Esophagus muscularis mucosa (tissue), 4 donors: ENCODE data around the gene NUDT16L1. TPM values are rescaled to one million over a fixed set of nuclear protein-coding genes. Genes with fewer than 3 reads are reported as not detected.
"Not testable (repeated sequence)": the region's sequence is repeated elsewhere in the genome, so short reads cannot be mapped to it uniquely, and the experiment has no call there.

ENCODE experiments used
- DNase-seq: peaks from one replicate; pipeline ENCODE4 v3.0.0-alpha.2; 2017; ENCODE audit errors: extremely low spot score
- H3K27ac ChIP-seq, 4 donors: fragments of 200-600 bp; sonication (generic); replicated peaks in 1 of 4; 1 replicate in 3 of 4; 2 replicates in 1 of 4; pipeline ENCODE4 v1.5.1; 2016 to 2019; ENCODE audit warnings: mild to moderate bottlenecking in 1 of 4
- H3K27me3 ChIP-seq, 4 donors: fragments of 200-600 bp; sonication (generic); one replicate each; pipeline versions ENCODE4 v1.5.1 to v1.6.0; 2016 to 2019
- H3K36me3 ChIP-seq, 4 donors: fragments of 200-600 bp; sonication (generic); one replicate each; pipeline ENCODE4 v1.5.1; 2016 to 2019
- H3K4me1 ChIP-seq, 4 donors: fragments of 200-600 bp; sonication (generic); one replicate each; pipeline ENCODE4 v1.5.1; 2016 to 2019
- H3K4me3 ChIP-seq, 4 donors: fragments of 200-600 bp; sonication (generic); 1 replicate in 2 of 4; 2 replicates in 2 of 4; pipeline ENCODE4 v1.5.1; 2016 to 2019; ENCODE audit warnings: mild to moderate bottlenecking in 4 of 4, moderate library complexity in 1 of 4
- H3K9me3 ChIP-seq, 4 donors: fragments of 200-600 bp; sonication (generic); 1 replicate in 3 of 4; 2 replicates in 1 of 4; pipeline ENCODE4 v1.5.1; 2016 to 2019
- CTCF ChIP-seq, 3 experiments: fragments of 200-600 bp in 2 of 3; fragments of 450-650 bp in 1 of 3; sonication (generic) in 2 of 3; IDR thresholded peaks; one replicate each; pipeline ENCODE4 v1.5.1; 2017 to 2019; ENCODE audit warnings: antibody characterized with exemption in 3 of 3, mild to moderate bottlenecking in 2 of 3, moderate library complexity in 1 of 3
- EP300 ChIP-seq: sonication (generic); formaldehyde crosslinking; IDR thresholded peaks from one replicate; pipeline ENCODE4 v1.6.1; 2017; ENCODE audit warnings: antibody characterized with exemption
- POLR2A ChIP-seq: fragments of 450-650 bp; IDR thresholded peaks from one replicate; pipeline ENCODE4 v1.6.1; 2017; ENCODE audit warnings: antibody characterized with exemption, moderate library complexity, mild to moderate bottlenecking, low read depth
- POLR2AphosphoS5 ChIP-seq, 2 donors: sonication (generic); formaldehyde crosslinking; IDR thresholded peaks; one replicate each; pipeline ENCODE4 v1.6.1; 2017; ENCODE audit warnings: antibody characterized with exemption in 2 of 2
- WGBS: methylation state at CpG from one replicate; pipeline ENCODE4 v1.1.5; 2018; 5-methylcytosine and 5-hydroxymethylcytosine counted together
- intact Hi-C: fragments of 100-400 bp; cut with DNase I; formaldehyde crosslinking; loops from one replicate; pipeline ENCODE4 v1.15.1; 2023
- total RNA-seq, 4 donors: library from RNA; depleted of rRNA; stranded (reverse); fragments of >200 nt; gene quantifications; one replicate each; pipeline versions ENCODE4 v1.1.0 to v1.2.1, GENCODE V29; 2016

The NUDT16L1 gene
- total RNA-seq, 4 donors from 2014 or later: 18.1 to 33.9 (median 24.6) TPM

GRCh38 chr16:4649744-4650442 is 43.5 kb upstream of the NUDT16L1 start:
- TF ChIP-seq POLR2A (no peak), EP300 (no peak), CTCF (IDR thresholded peaks at IDR 0.05) (no peak), POLR2AphosphoS5 (IDR thresholded peaks at IDR 0.05) (no peak)
- no peak overlapping the region for H3K4me3 ChIP-seq
- WGBS: 94% methylated on average over 16 of the region's 25 CpGs
- peaks cover 25 to 78% (median 56%) of the 10 kb centered on the region in 4 donors for H3K36me3 ChIP-seq
- DNase-seq: no peak
- no peak overlapping the region for H3K27ac ChIP-seq
- intact Hi-C loops: no loop called here
- H3K9me3 ChIP-seq: no peaks in the 10 kb centered on the region
- H3K4me1 ChIP-seq: peaks cover 0 to 12% (median 4%) of the 10 kb centered on the region in 4 donors
- no peaks in the 10 kb centered on the region for H3K27me3 ChIP-seq

GRCh38 chr16:4650443-4651074 is 42.8 kb upstream of the NUDT16L1 start:
- H3K36me3 ChIP-seq: peaks cover 28 to 78% (median 63%) of the 10 kb centered on the region in 4 donors
- intact Hi-C loops: not testable (repeated sequence)

GRCh38 chr16:4651827-4652226 is 41.5 kb upstream of the NUDT16L1 start:
- WGBS: 93% methylated on average over 13 of the region's 13 CpGs
- DNase-seq: no peak
- Histone ChIP-seq H3K4me3 (no peak overlapping the region), H3K36me3 (peaks cover 28 to 78% (median 75%) of the 10 kb centered on the region in 4 donors), H3K27ac (no peak overlapping the region), H3K9me3 (no peaks in the 10 kb centered on the region), H3K4me1 (peaks cover 0 to 8% (median 4%) of the 10 kb centered on the region in 4 donors), H3K27me3 (no peaks in the 10 kb centered on the region)
- TF ChIP-seq POLR2A (no peak), CTCF (IDR thresholded peaks at IDR 0.05) (no peak), POLR2AphosphoS5 (IDR thresholded peaks at IDR 0.05) (no peak), EP300 (no peak)
- intact Hi-C loops: no loop called here

More at GRCh38 chr16:4650443-4651074, 42.8 kb upstream of the NUDT16L1 start:
- H3K4me1 ChIP-seq: peaks cover 0 to 12% (median 4%) of the 10 kb centered on the region in 4 donors
- H3K27ac ChIP-seq, H3K4me3 ChIP-seq, H3K9me3 ChIP-seq, H3K27me3 ChIP-seq, DNase-seq: not testable (repeated sequence)
- 86% methylated on average over 13 of the region's 15 CpGs for WGBS
- peak; percentile 46 to 77 (median 53) for TF ChIP-seq CTCF (IDR thresholded peaks at IDR 0.05)

DNA sequence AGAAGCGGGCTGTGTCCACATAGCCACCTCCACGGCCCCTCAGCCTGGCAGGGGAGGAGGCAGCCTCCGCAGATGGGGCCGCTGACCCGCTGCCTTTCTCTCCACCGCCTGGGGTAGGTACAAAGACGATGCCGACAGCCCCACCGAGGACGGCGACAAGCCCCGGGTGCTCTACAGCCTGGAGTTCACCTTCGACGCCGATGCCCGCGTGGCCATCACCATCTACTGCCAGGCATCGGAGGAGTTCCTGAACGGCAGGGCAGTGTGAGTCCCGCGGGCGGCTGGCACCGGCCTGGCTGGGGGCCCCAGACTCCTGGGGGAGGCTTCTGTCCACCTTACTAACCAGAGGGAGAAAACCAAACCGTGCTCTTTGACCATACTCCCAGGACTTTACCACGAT is 40.8 kb upstream of the NUDT16L1 start:
- no peaks in the 10 kb centered on the region for H3K27me3 ChIP-seq
- H3K4me3 ChIP-seq: no peak overlapping the region
- 95% methylated on average over 22 of the region's 25 CpGs for WGBS
- H3K36me3 ChIP-seq: peaks cover 35 to 83% (median 76%) of the 10 kb centered on the region in 4 donors
- H3K4me1 ChIP-seq: peaks cover 0 to 8% (median under 1%) of the 10 kb centered on the region in 4 donors
- no peak overlapping the region for H3K27ac ChIP-seq
- DNase-seq: no peak
- intact Hi-C loops: no loop called here
- no peaks in the 10 kb centered on the region for H3K9me3 ChIP-seq
- TF ChIP-seq POLR2A (no peak), POLR2AphosphoS5 (IDR thresholded peaks at IDR 0.05) (no peak)
